IMR-90 (cell line): ENCODE measurements around the gene CARD14. TPM values are rescaled to one million over a fixed set of nuclear protein-coding genes. Genes with fewer than 3 reads are reported as not detected.

Experiments
- FOS ChIP-seq: fragments of 150-350 bp; IDR thresholded peaks from 2 replicates; pipeline ENCODE4 v1.6.1; 2016; ENCODE audit warnings: low read depth, low read length
- RAD21 ChIP-seq: IDR thresholded peaks from 2 replicates; pipeline ENCODE4 v1.6.1; 2012; ENCODE audit warnings: low read length, improper control_type of control experiment
- RCOR1 ChIP-seq: IDR thresholded peaks from 2 replicates; pipeline ENCODE4 v1.6.1; 2012; ENCODE audit warnings: mild to moderate bottlenecking, low read length, improper control_type of control experiment; ENCODE audit not compliant: insufficient replicate concordance
- RFX5 ChIP-seq: IDR thresholded peaks from 2 replicates; pipeline ENCODE4 v1.8.0; 2012; ENCODE audit warnings: low read depth, mild to moderate bottlenecking, low read length, moderate library complexity
- polyA plus RNA-seq, 3 experiments: library from polyadenylated mRNA; depleted of rRNA; stranded (reverse); fragments of >200 nt; gene quantifications; 2 replicates each; pipeline ENCODE4 v1.2.3, GENCODE V29; 2012; ENCODE audit warnings: low replicate concordance in 1 of 3
- total RNA-seq: library from RNA; depleted of rRNA; stranded (reverse); fragments of >200 nt; gene quantifications from 2 replicates; pipeline ENCODE4 v1.2.3, GENCODE V29; 2012

CARD14 gene
- total and polyA plus RNA-seq, 2 of the 4 experiments (the other 2 are of a cell fraction) = not detected

DNA sequence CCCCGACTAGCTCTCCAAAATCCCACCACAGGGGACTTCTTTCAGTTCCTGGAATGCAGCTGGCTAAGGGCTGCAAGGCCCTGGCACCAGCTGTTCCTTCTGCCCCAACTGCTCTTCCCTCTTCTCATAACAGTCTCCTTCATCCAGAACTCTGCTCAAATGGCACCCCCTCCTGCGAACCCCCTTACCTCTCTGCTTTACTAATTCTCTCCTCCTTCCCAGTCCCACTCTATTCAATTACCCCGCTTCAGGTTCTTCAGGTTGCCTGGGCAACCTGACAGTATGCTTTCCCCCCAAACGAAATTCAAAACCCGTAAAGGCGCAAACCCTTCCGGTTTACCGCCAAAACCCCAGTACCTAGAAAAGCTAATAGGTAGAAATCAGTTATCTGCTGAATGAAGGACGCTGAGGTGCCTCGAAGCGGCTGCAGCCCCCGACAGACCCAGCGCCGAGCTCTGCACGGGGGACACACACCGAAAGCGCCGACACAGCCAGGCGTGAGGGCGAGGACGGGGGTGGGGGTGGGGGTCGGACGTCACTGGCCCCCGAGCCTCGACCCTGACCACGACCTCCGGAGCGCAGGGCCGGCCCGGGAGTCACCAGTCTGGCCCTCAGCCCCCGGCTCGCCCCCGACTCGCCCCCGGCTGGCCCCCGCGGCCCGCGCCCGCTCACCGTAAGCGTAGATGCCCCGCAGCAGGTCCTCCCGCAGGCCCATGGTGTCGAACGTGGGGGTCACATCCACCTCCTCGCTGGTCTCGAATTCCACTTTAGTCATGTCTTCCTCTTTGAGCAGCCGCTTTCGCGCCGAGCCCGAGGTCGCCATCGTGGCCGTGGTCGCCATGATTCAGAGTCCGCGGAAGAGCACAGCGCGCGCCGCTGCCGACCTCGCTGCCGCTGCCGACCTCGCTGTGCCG is 23.5 kb upstream of the CARD14 start (continued):
- TF ChIP-seq RCOR1 = no peak
- peak; percentile 26; the same call in 1 of the 2 replicates for TF ChIP-seq RAD21
- 0 out of 2 replicates have a peak, but pooled peaks have one; percentile 2 for TF ChIP-seq FOS
- TF ChIP-seq RFX5 = no peak
